HepG2 (cell line): Measurements from ENCODE around the gene MUC13. TPM values are rescaled to one million over a fixed set of nuclear protein-coding genes. Genes with fewer than 3 reads are reported as not detected.
A peak's percentile ranks its signal among the peaks of the same experiment; 100 is the strongest.

Source experiments
- CBFB ChIP-seq: sonication (generic); formaldehyde crosslinking; IDR thresholded peaks from 2 replicates; pipeline ENCODE4 v1.4.0; 2020; ENCODE audit warnings: missing genetic modification reagents
- DMAP1 ChIP-seq: IDR thresholded peaks from 2 replicates; pipeline ENCODE4 v1.6.1; 2016
- DRAP1 ChIP-seq: IDR thresholded peaks from 2 replicates; pipeline ENCODE4 v1.6.1; 2016; ENCODE audit warnings: missing genetic modification reagents, missing compliant biosample characterization
- ETV5 ChIP-seq: IDR thresholded peaks from 2 replicates; pipeline ENCODE4 v1.6.1; 2018; ENCODE audit warnings: missing biosample characterization, missing genetic modification reagents, inconsistent platforms, borderline replicate concordance
- HDAC6 ChIP-seq: fragments of 200-600 bp; sonication (generic); IDR thresholded peaks from 2 replicates; pipeline ENCODE4 v1.7.0; 2017; ENCODE audit warnings: mild to moderate bottlenecking, antibody characterized with exemption, low read length, low read depth
- HIC2 ChIP-seq: sonication (generic); formaldehyde crosslinking; IDR thresholded peaks from 2 replicates; pipeline ENCODE4 v1.9.0; 2022; ENCODE audit warnings: low read depth, missing genetic modification reagents
- KDM2A ChIP-seq: sonication (generic); formaldehyde crosslinking; IDR thresholded peaks from 2 replicates; pipeline ENCODE4 v1.4.0; 2020; ENCODE audit warnings: low read depth, missing genetic modification reagents, borderline replicate concordance
- KLF16 ChIP-seq, 2 experiments: sonication (generic) in 1 of 2; formaldehyde crosslinking in 1 of 2; IDR thresholded peaks; 2 replicates each; pipeline versions ENCODE4 v1.6.1 to v1.8.0; 2016 to 2023; ENCODE audit warnings: missing genetic modification reagents in 2 of 2, missing compliant biosample characterization in 1 of 2
- MEF2D ChIP-seq: sonication (generic); formaldehyde crosslinking; IDR thresholded peaks from 2 replicates; pipeline ENCODE4 v1.5.1; 2020; ENCODE audit warnings: mild to moderate bottlenecking, missing genetic modification reagents
- NCOA5 ChIP-seq: sonication (generic); formaldehyde crosslinking; IDR thresholded peaks from 2 replicates; pipeline ENCODE4 v1.4.0; 2020; ENCODE audit warnings: missing genetic modification reagents
- RFXAP ChIP-seq: sonication (generic); formaldehyde crosslinking; IDR thresholded peaks from 2 replicates; pipeline ENCODE4 v1.4.0; 2020; ENCODE audit warnings: missing genetic modification reagents, borderline replicate concordance
- SNAPC5 ChIP-seq: sonication (generic); formaldehyde crosslinking; IDR thresholded peaks from 2 replicates; pipeline ENCODE4 v1.8.1; 2023; ENCODE audit warnings: mild to moderate bottlenecking, missing genetic modification reagents, borderline replicate concordance
- SOX5 ChIP-seq: IDR thresholded peaks from 2 replicates; pipeline ENCODE4 v1.6.1; 2016; ENCODE audit warnings: borderline replicate concordance
- TARDBP ChIP-seq: sonication (generic); formaldehyde crosslinking; IDR thresholded peaks from 2 replicates; pipeline ENCODE4 v1.8.0; 2022; ENCODE audit warnings: mild to moderate bottlenecking, missing genetic modification reagents
- THRA ChIP-seq: sonication (generic); formaldehyde crosslinking; IDR thresholded peaks from 2 replicates; pipeline ENCODE4 v1.4.0; 2020; ENCODE audit warnings: missing genetic modification reagents, borderline replicate concordance
- TOPORS ChIP-seq: sonication (generic); formaldehyde crosslinking; IDR thresholded peaks from 2 replicates; pipeline ENCODE4 v1.8.0; 2023; ENCODE audit warnings: mild to moderate bottlenecking, missing genetic modification reagents
- TRIM22 ChIP-seq: fragments of 450-650 bp; IDR thresholded peaks from 2 replicates; pipeline ENCODE4 v1.6.1; 2017
- XBP1 ChIP-seq: sonication (generic); formaldehyde crosslinking; IDR thresholded peaks from 2 replicates; pipeline ENCODE4 v1.5.0; 2020; ENCODE audit warnings: missing genetic modification reagents
- ZHX1 ChIP-seq: sonication (generic); formaldehyde crosslinking; IDR thresholded peaks from 2 replicates; pipeline ENCODE4 v1.8.1; 2022; ENCODE audit warnings: low read depth, mild to moderate bottlenecking, missing genetic modification reagents
- ZNF296 ChIP-seq: sonication (generic); formaldehyde crosslinking; conservative IDR thresholded peaks from 2 replicates; pipeline ENCODE4 v1.5.0; 2020; ENCODE audit warnings: mild to moderate bottlenecking, missing genetic modification reagents
- polyA plus RNA-seq, 8 experiments: library from polyadenylated mRNA; depleted of rRNA in 3 of 8; stranded (reverse) in 7 of 8; unstranded in 1 of 8; fragments of >200 nt; fragmentation: Illumina TruSeq in 4 of 8; extraction: Trizol in 4 of 8; gene quantifications; 2 replicates each; pipeline versions ENCODE4 v1.2.1 to v1.2.3, GENCODE V29; 2011 to 2016; ENCODE audit warnings: low read depth in 4 of 8, missing spikeins in 1 of 8, mixed read lengths in 1 of 8; ENCODE audit not compliant: insufficient read depth in 1 of 8
- total RNA-seq, 5 experiments: library from RNA; depleted of rRNA; stranded (reverse); fragments of >200 nt; fragmentation: Illumina TruSeq; extraction: Trizol; gene quantifications; 2 replicates each; pipeline ENCODE4 v1.2.3, GENCODE V29; 2016; ENCODE audit warnings: low read depth in 1 of 5

Gene MUC13
- total and polyA plus RNA-seq, 2 of the 13 experiments (the other 11 are each of a cell fraction or from before 2014, with no cell fraction given) = 0.04 to 1.2 TPM

GRCh38 chr3:124887177-124887931, 47.2 kb downstream of the MUC13 start, which contains the start of gene ITGB5 (continued):
- TF ChIP-seq ZHX1 (CRISPR knock-in tag) (0 out of 2 replicates have a peak, but pooled peaks have one; percentile 56), HDAC6 (no peak), HIC2 (no peak), SNAPC5 (CRISPR knock-in tag) (no peak), KLF16 (CRISPR knock-in tag; IDR thresholded peaks at IDR 0.05) (peak in 1 of 2 experiments; percentile 59; a peak in 1 of 4 replicates), ZNF296 (CRISPR knock-in tag) (0 out of 2 replicates have a peak, but pooled peaks have one; percentile 45), MEF2D (CRISPR knock-in tag) (no peak), TARDBP (peak; percentile 41; the same call in 1 of the 2 replicates), TRIM22 (no peak), TOPORS (no peak; the same call in 1 of the 2 replicates), KDM2A (CRISPR knock-in tag) (peak; percentile 85), RFXAP (CRISPR knock-in tag) (0 out of 2 replicates have a peak, but pooled peaks have one; percentile 40), ETV5 (CRISPR knock-in tag) (0 out of 2 replicates have a peak, but pooled peaks have one; percentile 36), XBP1 (CRISPR knock-in tag) (no peak), THRA (CRISPR knock-in tag) (peak; percentile 41; the same call in 1 of the 2 replicates), DMAP1 (CRISPR knock-in tag) (peak; percentile 57; the same call in 1 of the 2 replicates), DRAP1 (CRISPR knock-in tag) (peak; percentile 52), CBFB (0 out of 2 replicates have a peak, but pooled peaks have one; percentile 19), NCOA5 (CRISPR knock-in tag) (no peak), SOX5 (0 out of 2 replicates have a peak, but pooled peaks have one; percentile 24)
